Pons (tissue), 1 donor: ENCODE results near the gene LAMC2.

Experiments used
- DNase-seq: peaks from one replicate; pipeline ENCODE4 v3.0.0-alpha.2; 2016; ENCODE audit warnings: low spot score

Gene LAMC2

DNA sequence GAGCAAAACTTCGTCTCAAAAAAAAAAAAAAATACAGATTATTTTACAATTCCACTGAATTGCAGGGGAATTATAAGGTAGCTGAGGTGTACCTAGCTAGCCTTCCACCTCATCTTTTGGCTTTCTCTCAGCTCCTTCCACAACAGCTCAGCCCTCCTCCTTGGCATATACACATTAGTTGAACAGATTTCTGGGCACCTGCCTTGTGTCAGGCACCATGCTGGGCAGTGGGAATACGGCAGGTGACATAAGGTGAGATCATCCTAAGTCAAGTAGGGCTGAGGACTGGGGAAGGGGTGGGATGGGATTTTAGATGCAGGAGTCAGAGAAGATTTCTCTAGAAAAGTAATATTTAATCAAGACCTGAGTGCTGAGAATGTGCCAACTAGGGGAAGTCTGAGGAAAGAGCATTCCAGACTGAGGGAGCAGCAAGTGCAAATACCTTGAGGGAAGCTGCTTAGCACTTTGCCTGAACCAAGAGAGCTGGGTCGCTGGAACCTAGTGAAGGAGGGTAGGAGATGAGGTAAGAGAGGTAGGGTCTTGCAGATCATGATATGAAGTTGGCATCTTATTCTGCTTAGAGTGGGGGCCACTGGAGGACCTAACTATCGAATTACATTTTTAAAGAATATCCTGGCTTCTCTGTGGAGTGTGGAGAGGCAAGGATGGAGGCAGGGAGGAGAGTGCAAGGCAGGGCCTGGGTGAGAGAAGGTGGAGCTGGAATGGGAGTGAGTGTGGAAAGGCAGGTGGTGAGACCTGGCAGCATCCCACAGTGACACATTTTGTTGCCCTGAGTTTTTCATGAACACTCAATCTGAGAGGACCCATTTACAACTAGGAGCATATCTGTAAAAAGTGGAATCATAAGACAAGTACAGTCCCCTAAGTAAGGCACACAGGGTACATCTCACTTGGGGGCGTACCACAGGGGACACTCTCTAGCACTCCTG is 28.2 kb downstream of the LAMC2 start:
- DNase-seq, result no peak

DNA sequence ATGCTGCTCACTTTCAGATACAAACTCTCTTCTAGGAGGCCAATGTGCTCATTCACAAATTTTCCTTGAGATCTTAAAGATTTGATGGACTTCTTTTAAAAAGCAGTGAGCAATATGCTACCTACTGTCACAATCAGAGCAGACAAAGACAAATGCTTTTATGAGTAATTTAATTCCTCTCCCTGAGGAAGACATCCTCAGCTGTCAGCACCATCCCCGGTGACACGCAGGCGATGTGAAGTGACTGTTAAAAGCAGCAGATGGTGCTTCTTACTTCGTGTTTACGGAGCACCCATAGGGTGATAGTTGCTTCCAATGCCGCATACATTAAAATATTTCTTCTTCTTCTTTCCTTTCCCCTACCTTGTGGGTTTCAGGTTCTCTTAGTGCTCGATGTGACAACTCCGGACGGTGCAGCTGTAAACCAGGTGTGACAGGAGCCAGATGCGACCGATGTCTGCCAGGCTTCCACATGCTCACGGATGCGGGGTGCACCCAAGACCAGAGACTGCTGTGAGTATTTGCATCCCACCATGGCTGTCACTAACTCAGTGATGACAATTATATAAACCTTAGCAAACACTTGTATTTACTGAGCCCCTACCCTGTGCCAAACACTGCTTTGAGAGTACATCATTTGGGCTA is 29.1 kb downstream of the LAMC2 start:
- no peak for DNase-seq

- DNase-seq, result no peak
Measured at GRCh38 chr1:183215936-183216335, 29.9 kb downstream of the LAMC2 start.

DNA sequence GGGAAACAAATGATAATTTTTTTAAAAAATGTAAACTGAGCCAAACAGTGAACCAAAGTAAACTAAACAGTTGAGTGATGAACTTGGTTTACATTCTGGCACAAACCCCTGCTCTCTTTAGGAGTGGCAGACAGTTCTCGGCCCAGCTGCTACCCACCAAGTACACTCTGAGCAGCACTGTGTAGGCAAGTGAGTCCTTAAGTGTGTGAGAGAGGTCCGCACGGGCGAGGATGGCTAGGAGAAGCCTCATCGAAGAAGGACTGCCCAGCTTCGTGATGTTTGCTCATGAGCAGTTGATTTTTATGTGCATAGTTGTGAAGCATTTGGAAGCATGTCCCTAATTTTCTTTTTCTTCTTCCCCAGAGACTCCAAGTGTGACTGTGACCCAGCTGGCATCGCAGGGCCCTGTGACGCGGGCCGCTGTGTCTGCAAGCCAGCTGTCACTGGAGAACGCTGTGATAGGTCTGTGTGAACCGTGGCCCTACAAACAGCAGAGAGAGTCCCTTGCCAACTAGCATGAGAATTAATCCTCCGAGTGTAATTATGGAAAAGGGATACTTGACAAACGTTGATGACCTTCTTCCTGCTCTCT is 32.1 kb downstream of the LAMC2 start:
- no peak for DNase-seq

GRCh38 chr1:183218971-183219615 is 33.0 kb downstream of the LAMC2 start:
- DNase-seq, result no peak

DNA sequence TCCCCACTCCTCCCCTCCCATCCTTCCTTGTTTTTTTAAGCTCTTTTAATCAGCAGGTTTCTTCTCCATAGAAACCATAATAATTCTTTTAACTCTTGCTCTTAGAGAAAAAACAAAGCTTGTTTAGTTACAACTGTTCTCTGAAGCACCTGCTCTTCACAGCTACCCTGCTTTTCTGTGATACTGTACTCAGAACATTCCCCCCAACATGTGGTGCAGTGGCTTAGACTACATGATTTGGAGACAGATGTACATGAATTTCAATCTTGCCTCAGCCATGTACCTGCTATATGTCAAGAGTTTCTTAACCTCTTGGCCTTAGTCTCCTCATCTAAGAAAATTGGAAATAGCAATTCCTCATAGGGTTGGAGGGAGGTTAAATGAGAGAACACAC is 33.5 kb downstream of the LAMC2 start:
- DNase-seq, result no peak

- no peak for DNase-seq
Measured at GRCh38 chr1:183222909-183223308, 36.8 kb downstream of the LAMC2 start.

DNA sequence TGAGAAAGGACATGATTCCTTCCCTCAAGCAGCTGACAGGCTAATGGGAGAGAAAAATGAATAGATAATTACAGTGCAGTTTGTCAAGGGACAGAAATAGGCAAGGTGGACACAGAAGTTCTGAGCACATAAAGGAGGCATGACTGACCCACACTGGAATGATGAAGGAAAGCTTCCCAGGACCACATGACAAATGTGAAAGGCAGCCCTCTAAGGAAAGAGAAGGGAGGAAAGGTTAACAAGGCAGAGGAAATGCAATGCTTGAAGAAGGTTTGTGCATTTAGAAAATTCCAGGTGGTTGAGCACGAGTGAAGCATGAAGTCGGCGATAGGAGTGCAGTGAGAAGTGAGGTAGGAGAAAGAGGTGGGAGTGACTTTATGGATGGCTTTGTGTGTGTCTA is 37.4 kb downstream of the LAMC2 start:
- DNase-seq, result no peak

- DNase-seq, result no peak
Measured at GRCh38 chr1:183226361-183226760, 40.3 kb downstream of the LAMC2 start.

DNA sequence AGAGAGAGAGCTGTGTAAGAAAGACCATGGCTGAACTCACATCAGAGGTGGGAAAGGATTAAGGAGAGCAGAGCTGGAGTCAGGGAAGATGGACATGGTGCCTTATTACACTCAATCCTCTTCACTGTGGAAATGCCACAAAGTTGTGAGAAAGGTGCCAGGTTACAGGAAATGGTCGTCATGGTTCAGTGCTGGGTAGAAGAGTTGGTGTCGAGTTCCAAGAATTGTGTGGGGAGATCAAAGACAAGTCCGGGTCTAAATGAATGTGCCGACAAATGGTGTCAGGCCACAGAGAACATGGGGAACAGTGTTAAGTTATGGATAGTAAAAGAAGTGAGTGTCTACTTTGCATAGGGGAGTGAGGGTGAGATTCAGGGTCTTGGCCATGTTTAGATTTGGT is 40.9 kb downstream of the LAMC2 start:
- no peak for DNase-seq

GRCh38 chr1:183227422-183228346 is 41.6 kb downstream of the LAMC2 start:
- no peak for DNase-seq

DNA sequence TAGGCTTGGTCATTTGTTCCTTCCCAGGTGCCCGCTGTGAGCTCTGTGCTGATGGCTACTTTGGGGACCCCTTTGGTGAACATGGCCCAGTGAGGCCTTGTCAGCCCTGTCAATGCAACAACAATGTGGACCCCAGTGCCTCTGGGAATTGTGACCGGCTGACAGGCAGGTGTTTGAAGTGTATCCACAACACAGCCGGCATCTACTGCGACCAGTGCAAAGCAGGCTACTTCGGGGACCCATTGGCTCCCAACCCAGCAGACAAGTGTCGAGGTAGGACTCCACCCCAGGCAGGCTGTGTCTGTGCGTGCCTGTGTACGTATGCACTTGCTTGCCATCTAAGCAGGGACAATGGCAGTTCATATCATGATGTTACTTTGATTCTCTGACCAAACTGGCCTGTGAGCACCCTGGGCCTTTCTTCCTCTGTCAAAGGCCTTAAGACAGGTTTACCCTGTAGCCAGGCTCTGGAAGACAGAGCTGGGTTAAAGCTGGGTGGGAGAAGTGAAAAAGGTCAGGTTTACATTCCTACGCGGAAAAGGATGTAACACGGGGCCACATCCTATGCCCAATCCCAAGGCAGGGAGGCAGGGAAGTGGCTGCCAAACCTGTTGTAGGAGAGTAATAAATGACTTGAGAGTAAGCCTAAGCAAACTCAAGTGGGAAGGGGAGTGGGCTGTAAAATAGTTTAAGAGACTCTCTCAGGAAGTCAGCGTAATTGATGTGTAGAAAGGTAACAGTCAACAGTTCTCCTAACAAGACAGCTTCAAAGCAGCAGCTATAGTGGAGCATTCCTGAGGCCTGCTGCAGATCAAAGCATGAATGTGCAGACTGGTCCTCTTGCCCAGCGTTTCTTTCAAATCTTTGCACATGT is 42.5 kb downstream of the LAMC2 start:
- no peak for DNase-seq

DNA sequence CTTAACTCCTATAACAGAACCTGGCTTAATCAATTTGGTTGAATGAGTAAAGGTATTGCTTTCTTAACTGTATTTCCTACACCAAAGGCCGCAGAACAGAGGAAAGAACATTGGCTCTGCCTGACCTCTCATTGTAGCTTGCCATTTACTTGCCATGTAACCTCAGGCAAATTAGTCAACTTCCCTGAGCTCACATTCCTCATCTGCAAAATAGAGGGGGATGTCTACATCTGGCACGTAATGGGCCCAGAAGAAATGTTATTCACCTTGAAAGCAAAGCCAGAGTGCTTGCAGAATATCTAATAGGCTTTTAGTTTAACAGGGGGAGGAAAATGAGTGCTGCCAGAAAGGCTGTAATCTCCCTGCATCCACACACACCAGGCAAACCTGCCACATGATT is 44.3 kb downstream of the LAMC2 start:
- DNase-seq, result no peak

DNA sequence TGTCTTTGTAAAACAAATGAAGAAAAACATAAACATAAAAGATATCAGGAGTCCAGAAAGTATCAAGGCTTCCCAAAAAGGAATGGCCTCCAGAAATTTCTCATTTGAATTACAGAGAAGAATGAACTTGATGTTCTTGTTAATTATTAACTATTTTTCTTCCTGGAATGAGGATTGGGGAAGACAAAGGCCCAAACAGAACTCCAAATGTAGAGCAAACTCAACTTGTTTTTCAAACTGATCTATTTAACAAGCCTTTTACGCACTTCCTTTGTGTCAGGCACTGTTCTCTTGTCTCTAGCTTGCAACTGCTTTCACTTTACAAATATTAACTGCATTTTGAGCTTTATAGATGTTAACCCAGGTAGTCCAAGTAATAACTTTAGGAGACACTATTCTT is 45.5 kb downstream of the LAMC2 start:
- no peak for DNase-seq

DNA sequence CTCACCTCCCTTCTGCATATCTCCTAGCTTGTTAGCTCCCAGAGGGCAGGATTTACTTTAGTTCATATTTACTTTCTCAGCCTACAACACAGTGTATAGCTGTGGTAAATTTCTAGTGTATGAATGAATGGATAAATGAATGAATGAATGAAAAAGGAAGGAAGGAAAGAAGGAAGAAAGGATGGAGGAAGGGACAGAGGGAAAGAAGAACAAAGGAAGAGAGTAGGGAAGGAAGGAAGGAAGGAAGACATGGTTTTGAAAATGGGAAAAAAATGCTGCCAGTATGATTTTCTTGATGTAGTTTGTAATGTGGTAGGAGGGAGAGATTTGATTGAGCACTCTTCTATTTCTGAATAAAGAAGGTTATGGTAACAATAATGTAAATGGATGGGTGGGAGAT is 47.0 kb downstream of the LAMC2 start:
- DNase-seq, result no peak

GRCh38 chr1:183234660-183235476 is 48.8 kb downstream of the LAMC2 start:
- DNase-seq, result peak; percentile 15

GRCh38 chr1:183235503-183235902 is 49.4 kb downstream of the LAMC2 start:
- no peak for DNase-seq

DNA sequence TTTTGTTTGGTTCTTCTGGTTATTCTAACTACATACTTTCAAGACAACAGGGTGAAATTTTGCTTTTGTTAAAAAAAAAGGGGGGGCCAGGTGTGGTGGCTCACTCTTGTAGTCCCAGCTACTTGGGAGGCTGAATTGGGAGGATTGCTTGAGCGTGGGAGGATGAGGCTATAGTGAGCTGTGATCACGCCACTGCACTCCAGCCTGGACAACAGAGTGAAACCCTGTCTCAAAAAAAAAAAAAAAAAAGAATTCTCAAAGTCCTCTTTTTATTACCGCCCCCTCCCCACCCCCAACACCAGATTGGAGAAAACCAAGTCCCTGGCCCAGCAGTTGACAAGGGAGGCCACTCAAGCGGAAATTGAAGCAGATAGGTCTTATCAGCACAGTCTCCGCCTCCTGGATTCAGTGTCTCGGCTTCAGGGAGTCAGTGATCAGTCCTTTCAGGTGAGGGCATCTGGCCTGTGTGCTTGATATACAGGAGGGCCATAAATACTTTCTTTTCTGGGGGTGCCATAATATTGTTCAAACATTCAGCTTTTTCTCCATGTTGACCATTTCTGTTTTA is 50.2 kb downstream of the LAMC2 start:
- DNase-seq, result no peak

DNA sequence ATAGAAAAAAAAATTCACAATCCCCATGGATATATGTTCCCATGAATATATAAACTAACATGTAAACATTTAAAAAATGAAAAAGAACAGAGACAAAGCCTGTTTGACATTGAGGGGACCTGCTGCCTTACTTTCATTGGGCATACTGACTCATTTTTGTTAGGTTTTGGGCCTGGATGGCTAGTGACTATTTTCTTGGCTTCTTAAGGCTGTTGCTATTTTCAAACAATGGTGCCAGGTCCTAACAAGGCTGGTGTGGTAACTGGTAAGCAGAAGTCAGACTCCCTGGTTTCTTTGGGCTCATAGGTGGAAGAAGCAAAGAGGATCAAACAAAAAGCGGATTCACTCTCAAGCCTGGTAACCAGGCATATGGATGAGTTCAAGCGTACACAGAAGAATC is 51.0 kb downstream of the LAMC2 start:
- no peak for DNase-seq
